Endothelial cell of umbilical vein (primary cell): ENCODE data around the gene DGKA. TPM values are rescaled to one million over a fixed set of nuclear protein-coding genes. Genes with fewer than 3 reads are reported as not detected.

ENCODE experiments used
- BruUV-seq: library from RNA; stranded (reverse); fragments of 400-500 nt; replicated peaks from 2 replicates; lab custom pipeline; 2021; lab: Mats Ljungman, UMichigan
- CTCF ChIA-PET: fragments of 300-600, 350-600 bp; sonication (Branson Sonifier 250); formaldehyde crosslinking; loops from one replicate; lab custom pipeline; 2021; ENCODE audit warnings: antibody characterized with exemption, inconsistent platforms; lab: Charles Lee
- POLR2A ChIA-PET: fragments of 300-600, 350-600 bp; sonication (Branson Sonifier 250); formaldehyde crosslinking; loops from one replicate; lab custom pipeline; 2021; ENCODE audit warnings: antibody characterized with exemption, inconsistent platforms; lab: Charles Lee
- DNase-seq: peaks from one replicate; pipeline ENCODE4 v3.0.0-alpha.2; 2011; ENCODE audit warnings: low read depth, low spot score
- FAIRE-seq: peaks from 2 replicates; lab custom pipeline; 2011; peaks lifted over from hg19 to GRCh38; lab: Jason Lieb, UNC
- H2AFZ ChIP-seq: 2 replicates; pipeline ENCODE4 v1.6.0; 2012; ENCODE audit warnings: low read depth, low read length, control low read depth, inconsistent platforms
- H3K27ac ChIP-seq: 2 replicates; pipeline ENCODE4 v1.5.1; 2011; ENCODE audit warnings: low read depth, mild to moderate bottlenecking, control low read depth, low read length, moderate library complexity; ENCODE audit not compliant: insufficient read depth
- H3K27me3 ChIP-seq, 2 experiments: 2 replicates each; pipeline versions ENCODE4 v1.6.0 to v1.6.1; 2011; ENCODE audit warnings: low read length in 2 of 2, mixed read lengths in 1 of 2; ENCODE audit not compliant: control insufficient read depth in 2 of 2, insufficient read depth in 2 of 2
- H3K36me3 ChIP-seq, 2 experiments: 2 replicates in 1 of 2; 3 replicates in 1 of 2; pipeline ENCODE4 v1.5.1; 2011; ENCODE audit warnings: low read length in 2 of 2, mild to moderate bottlenecking in 1 of 2, moderate library complexity in 1 of 2; ENCODE audit not compliant: control insufficient read depth in 2 of 2, insufficient read depth in 2 of 2; ENCODE audit errors: extremely low read depth in 1 of 2
- H3K4me1 ChIP-seq: 3 replicates; pipeline ENCODE4 v1.5.1; 2011; ENCODE audit warnings: mild to moderate bottlenecking, low read length; ENCODE audit not compliant: control insufficient read depth, insufficient read depth; ENCODE audit errors: extremely low read depth
- H3K4me2 ChIP-seq: 2 replicates; pipeline ENCODE4 v1.6.1; 2011; ENCODE audit warnings: low read length, control low read depth, mixed read lengths; ENCODE audit not compliant: insufficient read depth
- H3K4me3 ChIP-seq, 3 experiments: fragments of 200-600 bp in 1 of 3; sonication (generic), shearing (Covaris generic) in 1 of 3; replicated peaks in 1 of 3; 2 replicates each; pipeline ENCODE4 v1.5.1; 2011 to 2016; ENCODE audit warnings: control low read depth in 3 of 3, low read length in 3 of 3, mild to moderate bottlenecking in 2 of 3, inconsistent platforms in 1 of 3, low read depth in 1 of 3, moderate library complexity in 1 of 3; ENCODE audit not compliant: insufficient read depth in 1 of 3
- H3K79me2 ChIP-seq: 2 replicates; pipeline ENCODE4 v1.6.0; 2012; ENCODE audit warnings: low read length, inconsistent platforms; ENCODE audit not compliant: control insufficient read depth, insufficient read depth
- H3K9ac ChIP-seq: replicated peaks from 2 replicates; pipeline ENCODE3; 2011; ENCODE audit warnings: low read length, control low read depth; ENCODE audit not compliant: insufficient read depth; ENCODE audit errors: extremely low read depth
- H3K9me1 ChIP-seq: replicated peaks from 3 replicates; pipeline ENCODE4 v1.6.0; 2011; ENCODE audit warnings: mild to moderate bottlenecking, low read length; ENCODE audit not compliant: control insufficient read depth, insufficient read depth; ENCODE audit errors: extremely low read depth
- H3K9me3 ChIP-seq: replicated peaks from 2 replicates; pipeline ENCODE4 v1.5.1; 2012; ENCODE audit warnings: low read length, inconsistent platforms; ENCODE audit not compliant: control insufficient read depth, insufficient read depth
- H4K20me1 ChIP-seq: replicated peaks from 2 replicates; pipeline ENCODE3; 2011; ENCODE audit warnings: mild to moderate bottlenecking, low read length; ENCODE audit not compliant: control insufficient read depth, insufficient read depth; ENCODE audit errors: extremely low read depth
- EZH2 ChIP-seq: IDR thresholded peaks from 2 replicates; pipeline ENCODE4 v1.6.1; 2012; ENCODE audit warnings: borderline replicate concordance, low read depth, mild to moderate bottlenecking, moderate library complexity, low read length, inconsistent platforms; ENCODE audit not compliant: severe bottlenecking
- FOS ChIP-seq: IDR thresholded peaks from 2 replicates; pipeline ENCODE4 v1.6.1; 2011; ENCODE audit warnings: mild to moderate bottlenecking, low read length, moderate library complexity, borderline replicate concordance; ENCODE audit not compliant: insufficient read depth
- GATA2 ChIP-seq: IDR thresholded peaks from 2 replicates; pipeline ENCODE4 v1.7.0; 2011; ENCODE audit warnings: low read depth, mild to moderate bottlenecking, moderate library complexity, mixed read lengths, low read length; ENCODE audit not compliant: insufficient read length, insufficient read depth
- JUN ChIP-seq: IDR thresholded peaks from 2 replicates; pipeline ENCODE4 v1.6.1; 2011; ENCODE audit warnings: borderline replicate concordance, low read depth; ENCODE audit not compliant: insufficient read length, insufficient read depth
- MYC ChIP-seq: IDR thresholded peaks from one replicate; pipeline ENCODE4 v1.6.1; 2011; ENCODE audit warnings: mild to moderate bottlenecking, low read depth, low read length
- POLR2A ChIP-seq: IDR thresholded peaks from 2 replicates; pipeline ENCODE4 v1.6.1; 2012; ENCODE audit warnings: low read depth, mild to moderate bottlenecking, control low read depth, low read length
- POLR2AphosphoS5 ChIP-seq: IDR thresholded peaks from 2 replicates; pipeline ENCODE4 v1.6.1; 2012; ENCODE audit warnings: low read depth, mild to moderate bottlenecking, control low read depth, low read length, moderate library complexity; ENCODE audit not compliant: insufficient read depth
- dilution Hi-C: fragments of 300-500 bp; cut with MboI; formaldehyde crosslinking; loops from one replicate; pipeline ENCODE4 v1.15.0; 2019; ENCODE audit warnings: low sequenced_read_pairs; ENCODE audit not compliant: extremely low pct_ligation_motif_present
- intact Hi-C: fragments of 100-400 bp; cut with micrococcal nuclease; formaldehyde crosslinking; loops from one replicate; pipeline ENCODE4 v1.10.0; 2022
- polyA plus RNA-seq, 4 experiments: library from polyadenylated mRNA; depleted of rRNA in 3 of 4; stranded (reverse) in 3 of 4; unstranded in 1 of 4; fragments of >200 nt; gene quantifications; 2 replicates each; pipeline versions ENCODE4 v1.2.1 to v1.2.3, GENCODE V29; 2011 to 2012; ENCODE audit warnings: missing spikeins in 1 of 4
- total RNA-seq: library from RNA; stranded (reverse); gene quantifications from 2 replicates; pipeline ENCODE4 v1.2.3, GENCODE V29; 2021
- TF ChIP-seq, protein P1 (sequence below): IDR thresholded peaks from 2 replicates; pipeline ENCODE4 v1.6.1; 2011; ENCODE audit not compliant: insufficient read depth, insufficient read length
- TF ChIP-seq, protein P2 (sequence below), 2 donors: IDR thresholded peaks; 1 replicate in 1 of 2; 2 replicates in 1 of 2; pipeline ENCODE4 v1.5.1; 2011; ENCODE audit warnings: low read length in 2 of 2, mild to moderate bottlenecking in 2 of 2, moderate library complexity in 2 of 2, control low read depth in 1 of 2, inconsistent platforms in 1 of 2, low read depth in 1 of 2; ENCODE audit not compliant: insufficient read depth in 1 of 2; ENCODE audit errors: extremely low read depth in 1 of 2

DGKA gene
- total and polyA plus RNA-seq, 2 donors (not counting 3 experiments of a cell fraction or from before 2014, with no cell fraction given), result 49.8 to 53.2 TPM

DNA sequence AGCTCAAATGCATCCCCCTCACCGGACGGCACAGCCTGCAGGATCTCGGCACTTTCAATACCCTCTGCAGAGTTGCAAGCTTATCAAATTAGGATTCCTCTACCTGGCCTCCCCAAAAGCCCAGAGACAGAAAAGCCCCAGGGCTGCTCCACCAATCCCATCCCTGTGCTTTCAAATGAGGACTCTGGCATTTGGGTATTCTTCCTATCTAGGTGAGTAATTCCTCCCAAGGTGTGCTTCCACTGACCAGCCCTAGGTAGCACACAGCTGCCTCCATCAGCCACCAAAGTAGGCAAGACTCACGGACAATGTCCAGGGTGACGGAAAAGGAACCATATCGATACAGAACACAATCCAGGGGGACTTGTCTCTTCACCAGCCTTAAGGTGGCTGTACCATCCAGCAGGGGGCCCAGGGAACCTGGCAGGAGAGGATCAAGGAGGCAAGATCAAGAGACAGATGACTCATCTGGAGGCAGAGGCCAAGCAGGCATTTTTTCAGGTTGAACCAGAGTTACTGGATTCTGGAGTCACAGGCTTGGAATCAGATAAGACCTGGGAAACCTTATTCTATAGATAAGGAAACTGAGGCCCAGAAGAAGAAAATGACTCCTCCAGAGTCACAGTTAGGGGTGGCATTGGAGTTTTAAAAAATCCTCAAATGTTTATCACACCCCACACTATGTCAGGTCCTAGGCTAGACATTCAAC, 25.0 kb downstream of the DGKA start:
- H3K27ac ChIP-seq, result no peak overlapping the region
- TF ChIP-seq MYC (no peak), POLR2A (no peak), GATA2 (no peak), EZH2 (no peak), JUN (peak; percentile 53), POLR2AphosphoS5 (no peak), FOS (peak; percentile 44)
- TF ChIP-seq, protein P1, sequence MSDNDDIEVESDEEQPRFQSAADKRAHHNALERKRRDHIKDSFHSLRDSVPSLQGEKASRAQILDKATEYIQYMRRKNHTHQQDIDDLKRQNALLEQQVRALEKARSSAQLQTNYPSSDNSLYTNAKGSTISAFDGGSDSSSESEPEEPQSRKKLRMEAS, result no peak
- TF ChIP-seq, protein P2, sequence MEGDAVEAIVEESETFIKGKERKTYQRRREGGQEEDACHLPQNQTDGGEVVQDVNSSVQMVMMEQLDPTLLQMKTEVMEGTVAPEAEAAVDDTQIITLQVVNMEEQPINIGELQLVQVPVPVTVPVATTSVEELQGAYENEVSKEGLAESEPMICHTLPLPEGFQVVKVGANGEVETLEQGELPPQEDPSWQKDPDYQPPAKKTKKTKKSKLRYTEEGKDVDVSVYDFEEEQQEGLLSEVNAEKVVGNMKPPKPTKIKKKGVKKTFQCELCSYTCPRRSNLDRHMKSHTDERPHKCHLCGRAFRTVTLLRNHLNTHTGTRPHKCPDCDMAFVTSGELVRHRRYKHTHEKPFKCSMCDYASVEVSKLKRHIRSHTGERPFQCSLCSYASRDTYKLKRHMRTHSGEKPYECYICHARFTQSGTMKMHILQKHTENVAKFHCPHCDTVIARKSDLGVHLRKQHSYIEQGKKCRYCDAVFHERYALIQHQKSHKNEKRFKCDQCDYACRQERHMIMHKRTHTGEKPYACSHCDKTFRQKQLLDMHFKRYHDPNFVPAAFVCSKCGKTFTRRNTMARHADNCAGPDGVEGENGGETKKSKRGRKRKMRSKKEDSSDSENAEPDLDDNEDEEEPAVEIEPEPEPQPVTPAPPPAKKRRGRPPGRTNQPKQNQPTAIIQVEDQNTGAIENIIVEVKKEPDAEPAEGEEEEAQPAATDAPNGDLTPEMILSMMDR (IDR thresholded peaks at IDR 0.05; ENCODE audit: extremely low read depth in 1 of 2, insufficient read depth in 1 of 2, low read depth in 1 of 2, low read length in 2 of 2), result peak; percentile 34 to 37
- intact Hi-C loops (no loop called here), dilution Hi-C loops (no loop called here)
- H3K79me2 ChIP-seq, result no peaks in the 10 kb centered on the region
- ChIA-PET CTCF (interaction anchor here (0.6 to 3.3 kb wide), 7 partner anchors 12 to 90 kb away, joined by 3 to 11 read pairs (median 5); partner anchors contain the start of gene RAB5B), POLR2A (interaction anchor here (0.6 to 1.4 kb wide), 2 partner anchors 18 to 97 kb away, joined by 3 read pairs; partner anchors contain the start of gene RAB5B)
- BruUV-seq, result no TSS peak
- no peak overlapping the region for H3K4me2 ChIP-seq
- no peaks in the 10 kb centered on the region for H3K4me1 ChIP-seq
- H3K9me1 ChIP-seq, result no peaks in the 10 kb centered on the region
- FAIRE-seq, result peak; percentile 82
- H3K9ac ChIP-seq, result no peak overlapping the region
- H3K27me3 ChIP-seq, result no peaks in the 10 kb centered on the region
- no peaks in the 10 kb centered on the region for H4K20me1 ChIP-seq
- H3K36me3 ChIP-seq, result peaks cover 3 to 22% of the 10 kb centered on the region in 2 experiments
- no peak overlapping the region for H2AFZ ChIP-seq
- H3K9me3 ChIP-seq, result no peaks in the 10 kb centered on the region
- no peak overlapping the region for H3K4me3 ChIP-seq
- peak; percentile 40 for DNase-seq
